Measurements from ENCODE around the gene TMED4. TPM values are rescaled to one million over a fixed set of nuclear protein-coding genes. Genes with fewer than 3 reads are reported as not detected.

Gene TMED4
- total and polyA plus RNA-seq, 4 experiments from 2014 or later, result 65.4 to 110 (median 87.9) TPM

DNA sequence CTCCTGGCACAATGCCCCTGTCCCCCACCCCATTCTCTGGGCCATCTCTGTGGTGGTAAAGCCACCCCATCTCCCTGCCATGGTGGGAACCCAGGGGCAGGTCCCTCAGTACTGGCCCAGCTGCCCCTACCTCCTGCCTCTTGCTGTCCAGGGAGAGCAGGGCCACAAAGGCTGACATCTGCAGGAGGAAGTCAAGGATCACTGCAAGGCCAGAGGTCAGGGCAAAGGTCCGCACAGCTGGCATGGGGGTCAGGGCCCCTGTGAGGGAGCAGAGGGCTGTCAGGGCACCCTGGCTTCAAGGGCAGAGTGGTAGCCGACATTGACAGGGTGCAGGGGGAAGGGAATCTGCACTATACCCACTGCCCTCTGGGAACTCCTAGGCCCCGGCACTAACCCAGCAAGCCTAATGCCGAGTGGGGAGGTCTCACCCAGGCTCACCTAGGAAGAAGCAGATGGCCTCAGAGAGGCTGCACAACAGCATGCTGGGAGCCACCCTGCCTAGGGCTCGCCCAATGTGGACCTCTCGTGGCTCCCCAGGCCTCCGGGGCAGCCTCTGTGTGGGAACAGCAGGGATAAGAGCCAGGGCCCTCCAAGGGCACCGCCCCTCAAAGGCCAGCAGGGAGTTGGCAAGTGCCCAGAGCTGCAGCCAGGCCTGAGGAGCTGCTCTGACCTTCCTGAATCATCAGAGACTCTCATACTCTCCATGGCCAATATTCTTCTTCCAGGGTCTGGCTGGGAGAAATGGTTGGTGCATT lies 48.6 kb downstream of the TMED4 start:
- Mint-ChIP-seq H3K27me3 (peaks cover 0 to 2% of the 10 kb centered on the region in 2 donors), H3K4me3 (no peak overlapping the region), H3K4me1 (peaks cover 0 to 3% (median 0%) of the 10 kb centered on the region in 4 donors), H3K27ac (no peak overlapping the region), H3K36me3 (no peaks in the 10 kb centered on the region), H3K9me3 (peaks cover 0 to 4% (median 0%) of the 10 kb centered on the region in 8 donors)
- DNase-seq, result no peak
- Histone ChIP-seq H3K27ac (ENCODE audit: low read depth, low read length) (no peak overlapping the region), H3K36me3 (ENCODE audit: insufficient read depth, low read length) (no peaks in the 10 kb centered on the region), H3K4me1 (ENCODE audit: insufficient read depth, low read length) (no peaks in the 10 kb centered on the region), H3K9me3 (ENCODE audit: control insufficient read depth in 1 of 2, low read length in 2 of 2) (no peaks in the 10 kb centered on the region), H3K27me3 (ENCODE audit: insufficient read depth, low read length) (no peaks in the 10 kb centered on the region), H3K4me3 (ENCODE audit: low read length in 2 of 2) (no peak overlapping the region)
- intact Hi-C loops (cut with micrococcal nuclease), result no loop called here
- CTCF ChIA-PET (ENCODE audit: partially characterized antibody), result interaction anchor here (1.0 to 1.7 kb wide), 2 partner anchors 9 to 32 kb away, joined by 4 read pairs; no protein-coding TSS in a partner anchor
- POLR2A ChIA-PET (ENCODE audit: partially characterized antibody), result interaction anchor here (2.2 kb wide), 1 partner anchor 43 kb away, joined by 9 read pairs; the partner anchor contains the start of gene NUDCD3

DNA sequence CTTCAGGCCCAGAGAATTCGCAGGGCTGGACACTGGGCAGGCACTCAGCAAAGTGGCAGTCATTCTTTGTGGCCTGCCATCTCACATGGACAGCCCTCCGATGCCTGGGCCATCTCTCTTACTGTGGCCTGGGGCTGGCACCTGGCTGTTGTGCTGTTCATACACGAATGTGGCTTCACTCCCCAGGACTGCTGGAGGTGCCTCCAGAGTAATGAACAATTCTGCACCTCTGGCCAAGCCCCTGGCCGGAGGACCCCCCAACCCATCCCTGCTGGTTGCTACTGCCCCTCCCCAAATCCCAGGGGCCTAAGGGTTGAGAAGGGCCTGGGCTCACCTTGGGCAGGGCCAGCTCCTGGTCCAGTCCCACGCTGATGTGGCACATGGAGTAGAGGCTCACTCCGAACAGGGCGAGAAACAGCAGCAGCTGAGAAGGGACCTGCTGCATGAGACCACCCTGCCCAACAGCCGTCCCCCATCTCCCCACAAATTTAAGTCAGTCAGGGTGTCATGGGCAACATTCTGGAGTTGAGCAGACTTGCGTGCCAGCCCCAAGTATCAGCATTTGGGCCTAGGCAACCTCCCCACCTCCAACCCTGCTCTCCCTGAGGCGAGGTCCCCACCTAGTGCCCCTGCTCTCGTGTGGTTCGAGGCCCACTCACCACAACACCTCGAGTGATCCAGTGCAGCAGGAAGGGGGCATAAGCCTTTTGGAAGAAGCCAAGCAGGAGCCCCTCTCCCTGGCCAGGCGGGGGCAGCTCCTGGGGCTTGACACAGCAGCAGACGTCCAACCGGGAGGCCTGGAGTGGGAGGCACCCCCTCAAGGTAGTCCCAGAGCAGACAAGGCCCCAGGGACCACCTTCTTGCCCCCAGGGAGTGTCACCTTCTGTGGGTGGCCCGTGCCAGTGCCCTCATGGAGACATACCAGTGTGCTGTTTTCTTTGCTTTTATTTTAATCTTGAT lies 50.3 kb downstream of the TMED4 start:
- H3K27ac Mint-ChIP-seq, result peak overlapping the region in 2 of 7 donors; percentile 13 to 35
- POLR2A ChIA-PET (ENCODE audit: partially characterized antibody), result no interaction called here

DNA sequence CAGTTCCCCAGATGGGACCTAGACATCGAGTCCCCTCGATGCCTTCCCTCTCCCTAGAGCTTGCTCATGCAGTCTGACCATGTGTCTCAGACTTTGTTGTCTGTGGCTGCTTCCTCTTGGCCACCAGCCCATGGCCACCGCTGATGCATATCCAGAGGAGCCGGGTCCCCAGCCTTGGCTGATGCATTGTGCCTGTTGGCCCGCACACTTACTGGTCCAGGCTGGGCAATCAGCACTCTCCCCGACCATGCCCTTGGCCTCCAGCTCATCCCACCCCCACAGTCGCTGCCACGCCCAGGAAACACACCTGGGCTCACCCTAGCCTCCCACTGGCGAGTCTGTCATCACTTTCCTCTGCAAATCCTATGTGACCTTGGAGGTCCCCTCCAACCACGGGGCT lies 51.0 kb downstream of the TMED4 start:
- Histone ChIP-seq H3K9me3 (ENCODE audit: control insufficient read depth in 1 of 2, low read length in 2 of 2) (no peaks in the 10 kb centered on the region), H3K36me3 (ENCODE audit: insufficient read depth, low read length) (no peaks in the 10 kb centered on the region), H3K4me3 (ENCODE audit: low read length in 2 of 2) (no peak overlapping the region), H3K4me1 (ENCODE audit: insufficient read depth, low read length) (no peaks in the 10 kb centered on the region), H3K27ac (ENCODE audit: low read depth, low read length) (no peak overlapping the region), H3K27me3 (ENCODE audit: insufficient read depth, low read length) (no peaks in the 10 kb centered on the region)
- POLR2A ChIA-PET (ENCODE audit: partially characterized antibody), result no interaction called here
- peaks cover 0 to 3% (median 0%) of the 10 kb centered on the region in 4 donors for H3K4me1 Mint-ChIP-seq
- peaks cover 0 to 2% of the 10 kb centered on the region in 2 donors for H3K27me3 Mint-ChIP-seq
- CTCF ChIA-PET (ENCODE audit: partially characterized antibody), result no interaction called here
- peak overlapping the region in 2 of 7 donors; percentile 13 to 35 for H3K27ac Mint-ChIP-seq
- DNase-seq, result no peak
- no peak overlapping the region for H3K4me3 Mint-ChIP-seq
- intact Hi-C loops (cut with micrococcal nuclease), result no loop called here
- H3K9me3 Mint-ChIP-seq, result peaks cover 0 to 19% (median 5%) of the 10 kb centered on the region in 8 donors
- H3K36me3 Mint-ChIP-seq, result no peaks in the 10 kb centered on the region

More for the DNA sequence above, 50.3 kb downstream of the TMED4 start:
- peaks cover 0 to 15% (median 3%) of the 10 kb centered on the region in 8 donors for H3K9me3 Mint-ChIP-seq
- Histone ChIP-seq H3K36me3 (ENCODE audit: insufficient read depth, low read length) (no peaks in the 10 kb centered on the region), H3K27ac (ENCODE audit: low read depth, low read length) (no peak overlapping the region), H3K4me3 (ENCODE audit: low read length in 2 of 2) (no peak overlapping the region), H3K4me1 (ENCODE audit: insufficient read depth, low read length) (no peaks in the 10 kb centered on the region), H3K9me3 (ENCODE audit: control insufficient read depth in 1 of 2, low read length in 2 of 2) (no peaks in the 10 kb centered on the region), H3K27me3 (ENCODE audit: insufficient read depth, low read length) (no peaks in the 10 kb centered on the region)
- DNase-seq, result no peak
- no peaks in the 10 kb centered on the region for H3K36me3 Mint-ChIP-seq
- H3K4me1 Mint-ChIP-seq, result peaks cover 0 to 3% (median 0%) of the 10 kb centered on the region in 4 donors
- intact Hi-C loops (cut with micrococcal nuclease), result no loop called here
- no peak overlapping the region for H3K4me3 Mint-ChIP-seq
- CTCF ChIA-PET (ENCODE audit: partially characterized antibody), result no interaction called here
- H3K27me3 Mint-ChIP-seq, result peaks cover 0 to 2% of the 10 kb centered on the region in 2 donors

Other genes with a start within 250 kb of the TMED4 start
- 100 to 1,000 TPM; 100 to 108 TPM for gene NUDCD3, start 91.6 kb downstream of the TMED4 start, total RNA-seq
- gene NUDCD3, start 91.6 kb downstream of the TMED4 start, polyA plus RNA-seq, result 10 to 100 TPM; 55.2 to 61.8 TPM
- under 1 TPM; 0.19 to 0.23 TPM for gene NPC1L1, start 40.9 kb downstream of the TMED4 start, total RNA-seq
- gene NPC1L1, start 40.9 kb downstream of the TMED4 start, polyA plus RNA-seq, result not detected
- gene DDX56, start 8.3 kb downstream of the TMED4 start, total RNA-seq, result 100 to 1,000 TPM; 109 to 114 TPM
- 10 to 100 TPM; 48.9 to 50.5 TPM for gene DDX56, start 8.3 kb downstream of the TMED4 start, polyA plus RNA-seq
- 100 to 1,000 TPM; 116 to 126 TPM for gene OGDH, start 24.4 kb upstream of the TMED4 start, total RNA-seq
- gene OGDH, start 24.4 kb upstream of the TMED4 start, polyA plus RNA-seq, result 10 to 100 TPM; 42.2 to 61.6 TPM
- 100 to 1,000 TPM; 169 to 170 TPM for gene ZMIZ2, start 166.6 kb upstream of the TMED4 start, total RNA-seq
- gene ZMIZ2, start 166.6 kb upstream of the TMED4 start, polyA plus RNA-seq, result 10 to 100 TPM in 1 of 2 donors, 1 to 10 TPM in 1; 1.1 to 12.1 TPM
- 100 to 1,000 TPM; 677 to 707 TPM for gene PPIA, start 214.4 kb upstream of the TMED4 start, total RNA-seq
- gene PPIA, start 214.4 kb upstream of the TMED4 start, polyA plus RNA-seq, result 1,000 to 10,000 TPM; 2,815 to 3,590 TPM